Tibial artery (tissue), 4 donors: Measurements from ENCODE around the gene CDK5RAP3.

ENCODE experiments used
- DNase-seq, 2 donors: peaks; one replicate each; pipeline ENCODE4 v3.0.0-alpha.2; 2019
- H3K27ac ChIP-seq, 2 donors: fragments of 200-600 bp; sonication (generic) in 1 of 2; 1 replicate in 1 of 2; 2 replicates in 1 of 2; pipeline ENCODE4 v1.5.1; 2018 to 2019; ENCODE audit warnings: mild to moderate bottlenecking in 1 of 2
- H3K27me3 ChIP-seq, 2 donors: fragments of 200-600 bp; sonication (generic) in 1 of 2; one replicate each; pipeline versions ENCODE4 v1.5.1 to v1.6.0; 2016 to 2019
- H3K36me3 ChIP-seq, 3 donors: fragments of 200-600 bp; sonication (generic) in 2 of 3; one replicate each; pipeline ENCODE4 v1.5.1; 2016 to 2019; ENCODE audit warnings: mild to moderate bottlenecking in 2 of 3
- H3K4me1 ChIP-seq, 4 donors: fragments of 200-600 bp; sonication (generic) in 2 of 4; 1 replicate in 3 of 4; 2 replicates in 1 of 4; pipeline ENCODE4 v1.5.1; 2016 to 2019
- H3K4me3 ChIP-seq, 2 donors: fragments of 200-600 bp; sonication (generic) in 1 of 2; 1 replicate in 1 of 2; 2 replicates in 1 of 2; pipeline ENCODE4 v1.5.1; 2018 to 2019; ENCODE audit warnings: mild to moderate bottlenecking in 2 of 2
- H3K9me3 ChIP-seq, 3 donors: fragments of 200-600 bp; sonication (generic) in 1 of 3; one replicate each; pipeline ENCODE4 v1.5.1; 2016 to 2019
- intact Hi-C: fragments of 100-400 bp; cut with DNase I; formaldehyde crosslinking; loops from one replicate; pipeline ENCODE4 v1.15.0; 2023; ENCODE audit warnings: low total_unique reads
- TF ChIP-seq, protein P1 (sequence below), 2 experiments: fragments of 200-600 bp in 1 of 2; fragments of 450-650 bp in 1 of 2; IDR thresholded peaks; one replicate each; pipeline ENCODE4 v1.5.1; 2017 to 2019; ENCODE audit warnings: antibody characterized with exemption in 2 of 2, mild to moderate bottlenecking in 1 of 2, moderate library complexity in 1 of 2

CDK5RAP3 gene

DNA sequence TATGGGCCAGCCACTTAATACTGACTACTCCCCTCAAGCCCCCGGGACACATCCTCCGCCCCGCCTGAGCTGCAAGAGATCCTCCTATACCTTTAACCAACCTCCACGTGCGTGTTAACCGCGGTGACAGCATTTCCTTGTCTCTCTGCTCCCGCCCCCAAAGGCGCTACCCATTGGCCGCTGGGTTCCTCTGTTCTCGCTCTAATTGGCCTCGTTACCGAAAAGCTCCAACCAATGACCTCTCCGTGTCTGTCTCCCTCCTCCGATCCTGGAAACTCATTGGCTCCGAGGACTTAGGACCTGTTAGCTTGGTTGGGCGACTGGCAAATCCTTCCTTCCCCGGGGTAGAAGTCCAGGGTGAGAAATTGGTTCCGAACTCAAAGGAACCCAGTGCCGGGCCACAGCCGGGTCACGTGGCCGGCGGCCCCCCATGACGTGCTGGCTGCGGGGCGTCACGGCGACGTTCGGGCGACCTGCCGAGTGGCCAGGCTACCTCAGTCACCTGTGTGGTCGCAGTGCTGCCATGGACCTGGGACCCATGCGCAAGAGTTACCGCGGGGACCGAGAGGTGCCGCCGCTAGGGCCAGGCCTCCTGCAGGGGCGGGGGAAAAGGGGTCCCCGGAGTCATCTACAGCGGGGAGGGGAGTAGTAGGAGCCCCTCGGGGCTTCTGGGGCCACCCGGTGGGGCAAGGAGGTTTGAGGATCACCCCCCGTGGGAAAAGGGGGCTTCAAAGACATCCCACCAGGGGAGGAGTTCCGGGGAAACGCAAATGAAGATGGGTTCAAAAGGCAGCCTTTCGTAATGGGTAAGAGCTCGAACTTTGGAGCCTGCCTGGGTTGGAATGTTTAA lies 29.4 kb upstream of the CDK5RAP3 start, which contains the start of gene PNPO:
Gene PNPO (plus strand): TSS at position 326 of the 850 bp plus-strand sequence. CDS start 105 bp downstream, at position 431.
- peak; percentile 97 for DNase-seq
- no peaks in the 10 kb centered on the region for H3K9me3 ChIP-seq
- intact Hi-C loops: loop anchor here (5.0 kb wide), 1 partner anchor 44 kb away; the partner anchor contains the start of gene SP2
- TF ChIP-seq, protein P1, sequence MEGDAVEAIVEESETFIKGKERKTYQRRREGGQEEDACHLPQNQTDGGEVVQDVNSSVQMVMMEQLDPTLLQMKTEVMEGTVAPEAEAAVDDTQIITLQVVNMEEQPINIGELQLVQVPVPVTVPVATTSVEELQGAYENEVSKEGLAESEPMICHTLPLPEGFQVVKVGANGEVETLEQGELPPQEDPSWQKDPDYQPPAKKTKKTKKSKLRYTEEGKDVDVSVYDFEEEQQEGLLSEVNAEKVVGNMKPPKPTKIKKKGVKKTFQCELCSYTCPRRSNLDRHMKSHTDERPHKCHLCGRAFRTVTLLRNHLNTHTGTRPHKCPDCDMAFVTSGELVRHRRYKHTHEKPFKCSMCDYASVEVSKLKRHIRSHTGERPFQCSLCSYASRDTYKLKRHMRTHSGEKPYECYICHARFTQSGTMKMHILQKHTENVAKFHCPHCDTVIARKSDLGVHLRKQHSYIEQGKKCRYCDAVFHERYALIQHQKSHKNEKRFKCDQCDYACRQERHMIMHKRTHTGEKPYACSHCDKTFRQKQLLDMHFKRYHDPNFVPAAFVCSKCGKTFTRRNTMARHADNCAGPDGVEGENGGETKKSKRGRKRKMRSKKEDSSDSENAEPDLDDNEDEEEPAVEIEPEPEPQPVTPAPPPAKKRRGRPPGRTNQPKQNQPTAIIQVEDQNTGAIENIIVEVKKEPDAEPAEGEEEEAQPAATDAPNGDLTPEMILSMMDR (IDR thresholded peaks at IDR 0.05): no peak
- peak within 1 kb of the TSS; percentile 66 to 97 for H3K4me3 ChIP-seq
- H3K27me3 ChIP-seq: no peaks in the 10 kb centered on the region
- H3K4me1 ChIP-seq: peaks cover 0 to 37% (median 19%) of the 10 kb centered on the region in 4 donors
- peaks cover 0 to 31% (median 9%) of the 10 kb centered on the region in 3 donors for H3K36me3 ChIP-seq
- peak within 1 kb of the TSS; percentile 67 to 90 for H3K27ac ChIP-seq

DNA sequence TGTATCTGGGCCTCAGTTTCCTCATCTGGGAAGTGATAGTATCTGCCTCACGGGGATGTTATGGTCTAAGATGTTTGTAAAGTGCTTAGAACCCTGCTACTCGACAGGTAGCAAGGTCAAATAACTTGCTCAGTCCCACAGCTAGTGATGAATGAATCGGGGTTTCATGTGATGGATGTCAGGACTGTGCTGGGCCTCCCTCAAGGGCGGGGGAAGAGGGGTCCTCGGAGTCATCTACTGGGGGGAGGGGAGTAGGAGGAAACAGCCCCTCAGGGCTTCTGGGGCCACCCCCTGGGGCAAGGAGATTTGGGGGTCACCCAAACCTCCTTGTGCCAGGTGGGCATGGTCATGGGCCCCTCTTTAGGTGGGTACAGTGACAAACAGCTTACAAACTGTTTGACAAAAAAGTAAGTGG lies 28.8 kb upstream of the CDK5RAP3 start:
- Histone ChIP-seq H3K27me3 (no peaks in the 10 kb centered on the region), H3K4me1 (peaks cover 0 to 37% (median 21%) of the 10 kb centered on the region in 4 donors), H3K9me3 (no peaks in the 10 kb centered on the region), H3K36me3 (peaks cover 0 to 35% (median 9%) of the 10 kb centered on the region in 3 donors), H3K27ac (peak overlapping the region; percentile 67 to 90), H3K4me3 (peak overlapping the region; percentile 66 to 97)
- TF ChIP-seq, protein P1 (IDR thresholded peaks at IDR 0.05): no peak
- DNase-seq: no peak
- intact Hi-C loops: loop anchor here (5.0 kb wide), 1 partner anchor 45 kb away; the partner anchor contains the start of gene SP2

DNA sequence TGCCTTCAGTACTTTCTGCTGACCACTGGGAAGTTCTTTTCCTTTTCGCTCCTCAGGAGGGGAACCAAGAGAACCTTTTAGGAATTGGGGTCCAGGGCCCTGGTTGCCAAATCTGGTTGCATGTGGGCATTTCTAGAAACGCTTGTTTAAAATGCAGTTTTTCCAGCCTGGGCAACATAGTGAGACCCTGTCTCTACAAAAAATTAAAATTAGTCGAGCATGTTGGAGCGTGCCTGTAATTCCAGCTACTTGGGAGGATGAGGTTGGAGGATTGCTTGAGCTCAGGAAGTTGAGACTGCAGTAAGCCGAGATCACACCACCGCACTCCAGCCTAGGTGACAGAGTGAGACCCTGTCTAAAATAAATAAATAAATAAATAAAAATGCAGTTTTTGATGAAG lies 28.3 kb upstream of the CDK5RAP3 start:
- Histone ChIP-seq H3K27ac (peak overlapping the region in 1 of 2 donors; percentile 90), H3K27me3 (no peaks in the 10 kb centered on the region), H3K9me3 (no peaks in the 10 kb centered on the region), H3K4me1 (peaks cover 0 to 37% (median 21%) of the 10 kb centered on the region in 4 donors), H3K36me3 (peaks cover 0 to 35% (median 9%) of the 10 kb centered on the region in 3 donors), H3K4me3 (peak overlapping the region in 1 of 2 donors; percentile 97)
- intact Hi-C loops: loop anchor here (5.0 kb wide), 1 partner anchor 45 kb away; the partner anchor contains the start of gene SP2
- TF ChIP-seq, protein P1 (IDR thresholded peaks at IDR 0.05): no peak
- no peak for DNase-seq

DNA sequence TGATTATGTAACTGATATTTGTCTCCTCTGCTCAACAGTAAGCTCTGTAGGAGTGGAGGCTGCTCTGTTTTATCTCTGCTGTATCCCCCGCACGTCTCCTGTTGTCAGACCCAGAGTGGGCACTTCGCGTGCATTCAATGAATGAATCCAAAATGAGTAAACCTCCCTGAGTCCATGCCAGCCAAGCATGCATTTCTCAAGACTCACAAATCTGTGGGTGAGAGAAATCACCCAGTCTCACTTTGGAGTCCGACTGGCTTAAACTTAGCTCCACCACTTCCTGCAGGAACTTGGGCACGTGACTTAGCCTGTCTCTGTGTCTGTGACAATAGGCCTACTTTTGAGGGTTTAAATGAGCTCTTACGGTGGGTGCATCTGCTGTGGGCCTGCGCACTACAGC lies 25.8 kb upstream of the CDK5RAP3 start:
- peaks cover 0 to 54% (median 30%) of the 10 kb centered on the region in 4 donors for H3K4me1 ChIP-seq
- no peak for DNase-seq
- H3K27me3 ChIP-seq: no peaks in the 10 kb centered on the region
- H3K27ac ChIP-seq: peak overlapping the region; percentile 2 to 38
- no peak overlapping the region for H3K4me3 ChIP-seq
- TF ChIP-seq, protein P1 (IDR thresholded peaks at IDR 0.05): no peak
- no peaks in the 10 kb centered on the region for H3K9me3 ChIP-seq
- peaks cover 0 to 35% (median 9%) of the 10 kb centered on the region in 3 donors for H3K36me3 ChIP-seq
- intact Hi-C loops: loop anchor here (5.0 kb wide), 1 partner anchor 103 kb away; the partner anchor contains the start of gene SCRN2

DNA sequence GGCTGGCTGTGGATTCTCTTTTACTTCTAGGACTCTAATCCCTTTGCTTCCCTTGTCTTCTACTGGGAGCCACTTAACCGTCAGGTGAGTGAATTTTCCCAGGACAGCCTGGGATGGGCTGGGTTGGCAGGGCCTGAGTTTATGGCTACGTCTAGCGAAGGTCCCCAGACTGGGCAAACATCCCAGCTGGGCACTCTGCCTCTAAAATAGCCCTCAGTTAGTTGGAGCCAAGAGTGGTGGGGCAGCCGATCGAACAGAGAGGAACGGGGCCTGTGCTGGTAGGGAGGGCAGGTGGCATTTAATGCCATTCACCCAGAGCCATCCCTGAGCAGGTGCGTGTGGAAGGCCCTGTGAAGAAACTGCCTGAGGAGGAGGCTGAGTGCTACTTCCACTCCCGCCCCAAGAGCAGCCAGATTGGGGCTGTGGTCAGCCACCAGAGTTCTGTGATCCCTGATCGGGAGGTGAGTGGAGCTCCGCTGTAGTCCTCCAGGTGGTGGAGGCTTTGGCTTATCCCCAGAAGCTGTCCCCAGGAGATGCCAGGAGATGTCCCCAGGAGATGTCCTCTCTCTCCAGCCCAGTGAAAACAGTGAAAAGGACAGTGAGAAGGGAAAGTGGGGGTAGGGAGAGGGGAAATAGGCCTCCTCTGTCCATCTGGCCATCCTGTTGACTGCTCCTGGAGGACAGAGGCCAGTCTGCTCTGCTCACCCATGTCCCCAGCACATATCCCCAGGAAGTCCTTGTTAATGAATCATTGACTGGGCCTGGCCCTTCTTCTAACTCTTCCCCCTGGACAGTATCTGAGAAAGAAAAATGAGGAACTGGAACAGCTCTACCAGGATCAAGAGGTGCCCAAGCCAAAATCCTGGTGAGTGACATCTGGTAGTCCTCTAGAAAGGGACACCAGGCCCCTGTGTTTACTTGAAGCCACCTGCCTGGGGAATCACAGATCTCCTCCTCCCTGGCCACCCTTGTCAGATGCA lies 25.1 kb upstream of the CDK5RAP3 start:
- intact Hi-C loops: loop anchor here (5.0 kb wide), 1 partner anchor 104 kb away; the partner anchor contains the start of gene SCRN2
- DNase-seq: no peak
- H3K4me1 ChIP-seq: peaks cover 0 to 54% (median 27%) of the 10 kb centered on the region in 4 donors
- peaks cover 0 to 35% (median 9%) of the 10 kb centered on the region in 3 donors for H3K36me3 ChIP-seq
- no peaks in the 10 kb centered on the region for H3K27me3 ChIP-seq
- TF ChIP-seq, protein P1 (IDR thresholded peaks at IDR 0.05): no peak
- H3K4me3 ChIP-seq: no peak overlapping the region
- H3K9me3 ChIP-seq: no peaks in the 10 kb centered on the region
- peak overlapping the region; percentile 2 to 38 for H3K27ac ChIP-seq
